ENCODE data around the gene NALCN. TPM values are rescaled to one million over a fixed set of nuclear protein-coding genes. Genes with fewer than 3 reads are reported as not detected.
A peak's percentile ranks its signal among the peaks of the same experiment; 100 is the strongest.

The NALCN gene
- total RNA-seq, 1 experiment from 2014 or later, result 0.26 TPM

GRCh38 chr13:101248739-101249514 is 167.4 kb downstream of the NALCN start:
- no peak for DNase-seq
- no peak overlapping the region for H3K4me3 ChIP-seq
- H3K4me1 ChIP-seq, result no peaks in the 10 kb centered on the region
- no peaks in the 10 kb centered on the region for H3K9me3 ChIP-seq (replicated peaks)
- H3K36me3 ChIP-seq, result no peaks in the 10 kb centered on the region
- no peaks in the 10 kb centered on the region for H3K27me3 ChIP-seq
- no peak overlapping the region for H3K27ac ChIP-seq

- H3K27ac ChIP-seq, result no peak overlapping the region
- no peaks in the 10 kb centered on the region for H3K9me3 ChIP-seq (replicated peaks)
- H3K4me1 ChIP-seq, result no peaks in the 10 kb centered on the region
- H3K27me3 ChIP-seq, result no peaks in the 10 kb centered on the region
- no peaks in the 10 kb centered on the region for H3K36me3 ChIP-seq
- no peak overlapping the region for H3K4me3 ChIP-seq
- DNase-seq, result no peak
Measured at GRCh38 chr13:101242720-101243119, 173.6 kb downstream of the NALCN start.

GRCh38 chr13:101238555-101238954 is 177.8 kb downstream of the NALCN start:
- no peaks in the 10 kb centered on the region for H3K27me3 ChIP-seq
- no peaks in the 10 kb centered on the region for H3K4me1 ChIP-seq
- no peaks in the 10 kb centered on the region for H3K36me3 ChIP-seq
- no peak for DNase-seq
- no peak overlapping the region for H3K27ac ChIP-seq
- no peak overlapping the region for H3K4me3 ChIP-seq
- no peaks in the 10 kb centered on the region for H3K9me3 ChIP-seq (replicated peaks)

- no peak overlapping the region for H3K4me3 ChIP-seq
- no peak overlapping the region for H3K27ac ChIP-seq
- H3K9me3 ChIP-seq (replicated peaks), result no peaks in the 10 kb centered on the region
- H3K36me3 ChIP-seq, result no peaks in the 10 kb centered on the region
- H3K4me1 ChIP-seq, result no peaks in the 10 kb centered on the region
- DNase-seq, result no peak
- no peaks in the 10 kb centered on the region for H3K27me3 ChIP-seq
Measured at GRCh38 chr13:101231751-101232428, 184.4 kb downstream of the NALCN start.

GRCh38 chr13:101230271-101230890 is 185.9 kb downstream of the NALCN start:
- H3K4me3 ChIP-seq, result no peak overlapping the region

GRCh38 chr13:101219609-101220265 is 196.6 kb downstream of the NALCN start:
- DNase-seq, result no peak
- Histone ChIP-seq H3K27me3 (no peaks in the 10 kb centered on the region), H3K36me3 (no peaks in the 10 kb centered on the region), H3K4me3 (no peak overlapping the region), H3K9me3 (replicated peaks) (no peaks in the 10 kb centered on the region), H3K4me1 (no peaks in the 10 kb centered on the region), H3K27ac (no peak overlapping the region)

More at GRCh38 chr13:101230271-101230890, 185.9 kb downstream of the NALCN start:
- Histone ChIP-seq H3K4me1 (no peaks in the 10 kb centered on the region), H3K9me3 (replicated peaks) (no peaks in the 10 kb centered on the region), H3K27me3 (no peaks in the 10 kb centered on the region), H3K36me3 (no peaks in the 10 kb centered on the region), H3K27ac (no peak overlapping the region)
- no peak for DNase-seq

- Histone ChIP-seq H3K4me1 (no peaks in the 10 kb centered on the region), H3K36me3 (no peaks in the 10 kb centered on the region), H3K9me3 (replicated peaks) (no peaks in the 10 kb centered on the region), H3K27me3 (no peaks in the 10 kb centered on the region), H3K27ac (no peak overlapping the region), H3K4me3 (no peak overlapping the region)
- no peak for DNase-seq
Measured at GRCh38 chr13:101218484-101218883, 197.8 kb downstream of the NALCN start.

GRCh38 chr13:101217086-101217485 is 199.2 kb downstream of the NALCN start:
- Histone ChIP-seq H3K4me3 (no peak overlapping the region), H3K36me3 (no peaks in the 10 kb centered on the region), H3K27me3 (no peaks in the 10 kb centered on the region), H3K4me1 (no peaks in the 10 kb centered on the region), H3K27ac (no peak overlapping the region), H3K9me3 (replicated peaks) (no peaks in the 10 kb centered on the region)
- DNase-seq, result no peak

GRCh38 chr13:101211261-101211660 is 205.0 kb downstream of the NALCN start:
- Histone ChIP-seq H3K27me3 (no peaks in the 10 kb centered on the region), H3K4me1 (no peaks in the 10 kb centered on the region), H3K9me3 (replicated peaks) (no peaks in the 10 kb centered on the region), H3K36me3 (no peaks in the 10 kb centered on the region), H3K27ac (no peak overlapping the region), H3K4me3 (no peak overlapping the region)
- no peak for DNase-seq

GRCh38 chr13:101210774-101211173 is 205.5 kb downstream of the NALCN start:
- H3K27ac ChIP-seq, result no peak overlapping the region
- H3K4me3 ChIP-seq, result no peak overlapping the region
- no peaks in the 10 kb centered on the region for H3K9me3 ChIP-seq (replicated peaks)
- H3K27me3 ChIP-seq, result no peaks in the 10 kb centered on the region
- DNase-seq, result no peak
- no peaks in the 10 kb centered on the region for H3K36me3 ChIP-seq
- no peaks in the 10 kb centered on the region for H3K4me1 ChIP-seq

GRCh38 chr13:101209206-101209893 is 207.0 kb downstream of the NALCN start:
- Histone ChIP-seq H3K27me3 (no peaks in the 10 kb centered on the region), H3K9me3 (replicated peaks) (no peaks in the 10 kb centered on the region), H3K4me1 (no peaks in the 10 kb centered on the region), H3K27ac (no peak overlapping the region), H3K36me3 (no peaks in the 10 kb centered on the region), H3K4me3 (no peak overlapping the region)
- peak in 1 of 2 experiments; percentile 6 for DNase-seq

GRCh38 chr13:101205408-101205807 is 210.9 kb downstream of the NALCN start:
- Histone ChIP-seq H3K27ac (no peak overlapping the region), H3K4me1 (no peaks in the 10 kb centered on the region), H3K27me3 (no peaks in the 10 kb centered on the region), H3K9me3 (replicated peaks) (no peaks in the 10 kb centered on the region), H3K36me3 (no peaks in the 10 kb centered on the region), H3K4me3 (no peak overlapping the region)
- DNase-seq, result no peak

- no peak overlapping the region for H3K27ac ChIP-seq
- no peak for DNase-seq
- H3K9me3 ChIP-seq (replicated peaks), result no peaks in the 10 kb centered on the region
- H3K4me3 ChIP-seq, result no peak overlapping the region
- no peaks in the 10 kb centered on the region for H3K4me1 ChIP-seq
- H3K36me3 ChIP-seq, result no peaks in the 10 kb centered on the region
- no peaks in the 10 kb centered on the region for H3K27me3 ChIP-seq
Measured at GRCh38 chr13:101204270-101205020, 211.9 kb downstream of the NALCN start.

- Histone ChIP-seq H3K9me3 (replicated peaks) (no peaks in the 10 kb centered on the region), H3K4me3 (no peak overlapping the region), H3K27ac (no peak overlapping the region), H3K36me3 (no peaks in the 10 kb centered on the region), H3K27me3 (no peaks in the 10 kb centered on the region), H3K4me1 (no peaks in the 10 kb centered on the region)
- DNase-seq, result no peak
Measured at GRCh38 chr13:101202590-101202989, 213.7 kb downstream of the NALCN start.

Measured in SJCRH30 (cell line).